Measurements from ENCODE around the gene RNF220. TPM values are rescaled to one million over a fixed set of nuclear protein-coding genes. Genes with fewer than 3 reads are reported as not detected.

Gene RNF220
- total and polyA plus RNA-seq, 9 of the 15 experiments (the other 6 are each of a cell fraction or from before 2014, with no cell fraction given), result 5.1 to 117 (median 66.9) TPM

- TF ChIP-seq ZNF407 (IDR thresholded peaks at IDR 0.05; ENCODE audit: low read depth), result no peak; the same call in 1 of the 2 replicates
- TF ChIP-seq XRCC5 (IDR thresholded peaks at IDR 0.05; ENCODE audit: low read depth, low read length), result no peak
- no peak for TF ChIP-seq ZNF165 (CRISPR knock-in tag; IDR thresholded peaks at IDR 0.05; ENCODE audit: borderline replicate concordance)
- TF ChIP-seq GABPA (tag; conservative IDR thresholded peaks at IDR 0.05; ENCODE audit: low read depth), result no peak
- no peak for TF ChIP-seq SFPQ (IDR thresholded peaks at IDR 0.05; ENCODE audit: low read depth, low read length)
- TF ChIP-seq ZBTB12 (CRISPR knock-in tag; IDR thresholded peaks at IDR 0.05), result no peak
- TF ChIP-seq ZNF239 (CRISPR knock-in tag; IDR thresholded peaks at IDR 0.05), result no peak
- peak; percentile 62 for TF ChIP-seq SMARCA5 (IDR thresholded peaks at IDR 0.05)
- TF ChIP-seq ARID3B (CRISPR knock-in tag; IDR thresholded peaks at IDR 0.05; ENCODE audit: borderline replicate concordance), result no peak
- no peak for TF ChIP-seq CSDE1 (IDR thresholded peaks at IDR 0.05)
- TF ChIP-seq SAP30 (IDR thresholded peaks at IDR 0.05; ENCODE audit: borderline replicate concordance, insufficient read depth, low read depth, low read length, poor library complexity, severe bottlenecking), result no peak
- no peak for TF ChIP-seq CHD2 (IDR thresholded peaks at IDR 0.05; ENCODE audit: low read depth, low read length)
- TF ChIP-seq ZZZ3 (IDR thresholded peaks at IDR 0.05), result no peak
- no peak for TF ChIP-seq ZNF324 (CRISPR knock-in tag; IDR thresholded peaks at IDR 0.05)
Observed at GRCh38 chr1:44526295-44527073, 121.4 kb downstream of the RNF220 start (continued).

All from K562 (cell line).